EL (cell line): Measurements from ENCODE around the gene GORASP2.

Experiments used
- DNase-seq: peaks from one replicate; pipeline ENCODE4 v3.0.0-alpha.2; 2016

The GORASP2 gene

GRCh38 chr2:171008550-171009205, 79.6 kb downstream of the GORASP2 start:
- DNase-seq, result no peak

DNA sequence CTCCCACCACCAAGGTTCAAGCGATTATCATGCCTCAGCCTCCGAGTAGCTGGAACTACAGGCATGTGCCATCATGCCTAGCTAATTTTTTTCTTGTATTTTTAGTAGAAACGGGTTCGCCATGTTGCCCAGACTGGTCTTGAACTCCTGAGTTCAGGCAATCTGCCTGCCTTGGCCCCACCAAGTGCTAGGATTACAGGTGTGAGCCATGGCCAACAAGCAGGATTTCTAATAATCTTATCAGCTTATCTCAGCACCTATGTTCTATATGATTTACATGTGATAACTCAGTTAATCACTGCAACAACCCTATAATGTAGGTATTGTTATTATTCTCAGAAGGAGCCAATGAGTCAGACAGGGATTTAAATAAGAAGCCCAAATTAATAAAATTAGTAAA, 80.3 kb downstream of the GORASP2 start:
- no peak for DNase-seq

DNA sequence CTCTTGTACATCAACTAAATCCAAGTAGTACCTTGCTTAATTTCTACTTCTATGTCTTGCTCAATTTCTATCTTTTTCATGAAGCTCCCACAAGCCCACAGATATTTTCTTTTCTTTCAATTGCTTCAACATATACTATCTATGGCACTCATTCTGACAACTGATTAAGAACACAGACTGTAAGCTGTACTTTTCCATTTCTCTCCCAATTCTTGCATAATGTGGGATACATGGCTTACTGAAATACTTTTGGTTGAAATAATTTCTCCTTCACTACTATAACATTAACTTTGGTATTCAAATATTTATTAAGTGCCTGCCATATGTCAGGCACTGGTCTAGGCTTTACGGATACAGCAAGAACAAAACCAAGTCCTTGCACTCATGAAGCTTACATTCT, 84.8 kb downstream of the GORASP2 start:
- no peak for DNase-seq

DNA sequence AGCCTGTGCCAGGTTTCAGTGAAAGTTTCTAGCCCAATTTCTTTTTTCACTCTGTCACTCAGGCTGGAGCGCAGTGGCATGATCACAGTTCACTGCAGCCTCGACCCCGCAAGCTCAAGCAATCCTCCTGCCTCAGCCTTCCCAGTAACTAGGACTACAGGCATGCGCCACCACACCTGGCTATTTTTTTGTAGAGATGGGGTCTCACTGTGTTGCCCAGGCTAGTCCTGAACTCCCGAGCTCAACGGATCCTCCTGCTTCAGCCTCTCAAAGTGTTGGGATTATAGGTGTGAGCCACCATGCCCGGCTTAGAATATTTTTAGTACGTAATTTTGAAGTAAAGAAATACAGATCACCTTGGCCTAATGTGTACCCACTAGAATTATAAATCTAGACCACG, 87.1 kb downstream of the GORASP2 start:
- no peak for DNase-seq
